GM12873 (cell line): ENCODE results near the gene VSTM4.

ENCODE experiments used
- CTCF ChIP-seq: IDR thresholded peaks from 2 replicates; pipeline ENCODE4 v1.5.1; 2012; ENCODE audit warnings: low read depth, mild to moderate bottlenecking, moderate library complexity, low read length, control low read depth; ENCODE audit not compliant: insufficient read depth; ENCODE audit errors: missing control alignments

The VSTM4 gene

GRCh38 chr10:49036638-49037037, 78.7 kb downstream of the VSTM4 start:
- no peak for TF ChIP-seq CTCF

GRCh38 chr10:49035920-49036319, 79.4 kb downstream of the VSTM4 start:
- no peak for TF ChIP-seq CTCF

GRCh38 chr10:49034925-49035324, 80.4 kb downstream of the VSTM4 start:
- TF ChIP-seq CTCF = no peak

- TF ChIP-seq CTCF = no peak
Observed at GRCh38 chr10:49033939-49034338, 81.4 kb downstream of the VSTM4 start.

- no peak for TF ChIP-seq CTCF
Observed at GRCh38 chr10:49029666-49030065, 85.7 kb downstream of the VSTM4 start.

- no peak for TF ChIP-seq CTCF
Observed at GRCh38 chr10:49028639-49029038, 86.7 kb downstream of the VSTM4 start.

GRCh38 chr10:49025347-49025983, 89.9 kb downstream of the VSTM4 start:
- no peak for TF ChIP-seq CTCF
